ENCODE data around the gene CPA1. TPM values are rescaled to one million over a fixed set of nuclear protein-coding genes. Genes with fewer than 3 reads are reported as not detected.

The CPA1 gene
- total RNA-seq (2014; rRNA removed; shearing (Covaris generic); ENCODE audit: low replicate concordance): not detected in 2 replicates

- Histone ChIP-seq H3K27ac (ENCODE audit: low read length) (no peak within 1 kb of the TSS), H4K20me1 (ENCODE audit: insufficient read depth, low read depth, low read length) (no peaks in the 10 kb centered on the region), H3K4me3 (ENCODE audit: low read length) (no peak within 1 kb of the TSS), H3K9me3 (ENCODE audit: low read length) (no peaks in the 10 kb centered on the region), H3K4me2 (ENCODE audit: low read depth, low read length, poor library complexity, severe bottlenecking) (no peak within 1 kb of the TSS), H3K9me2 (replicated peaks; ENCODE audit: insufficient read depth, low read length) (no peaks in the 10 kb centered on the region), H3K4me1 (ENCODE audit: low read length) (no peaks in the 10 kb centered on the region), H3K9ac (ENCODE audit: low read length) (no peak within 1 kb of the TSS), H2AFZ (ENCODE audit: low read length) (no peak within 1 kb of the TSS), H3K36me3 (ENCODE audit: insufficient read depth, low read length) (no peaks in the 10 kb centered on the region), H3K27me3 (ENCODE audit: low read length) (no peaks in the 10 kb centered on the region), H3K79me2 (ENCODE audit: low read length) (no peaks in the 10 kb centered on the region)
- DNase-seq: no peak
Observed at GRCh38 chr7:130379921-130380860, at the start of gene CPA1. Gene CPA1 (plus strand): TSS chr7:130380494. CDS start chr7:130380521, 27 bp downstream.

- DNase-seq: no peak
- H3K9me2 ChIP-seq (replicated peaks; ENCODE audit: insufficient read depth, low read length): no peaks in the 10 kb centered on the region
- H3K79me2 ChIP-seq (ENCODE audit: low read length): no peaks in the 10 kb centered on the region
- H2AFZ ChIP-seq (ENCODE audit: low read length): no peak overlapping the region
- no peaks in the 10 kb centered on the region for H3K4me1 ChIP-seq (ENCODE audit: low read length)
- no peak overlapping the region for H3K27ac ChIP-seq (ENCODE audit: low read length)
- no peaks in the 10 kb centered on the region for H4K20me1 ChIP-seq (ENCODE audit: insufficient read depth, low read depth, low read length)
- no peaks in the 10 kb centered on the region for H3K9me3 ChIP-seq (ENCODE audit: low read length)
- no peaks in the 10 kb centered on the region for H3K36me3 ChIP-seq (ENCODE audit: insufficient read depth, low read length)
- no peak overlapping the region for H3K9ac ChIP-seq (ENCODE audit: low read length)
- H3K4me2 ChIP-seq (ENCODE audit: low read depth, low read length, poor library complexity, severe bottlenecking): no peak overlapping the region
- H3K4me3 ChIP-seq (ENCODE audit: low read length): no peak overlapping the region
- H3K27me3 ChIP-seq (ENCODE audit: low read length): no peaks in the 10 kb centered on the region
Observed at GRCh38 chr7:130332259-130333053, 47.8 kb upstream of the CPA1 start.

GRCh38 chr7:130333832-130334231, 46.5 kb upstream of the CPA1 start:
- no peak for DNase-seq
- Histone ChIP-seq H3K9me2 (replicated peaks; ENCODE audit: insufficient read depth, low read length) (no peaks in the 10 kb centered on the region), H3K36me3 (ENCODE audit: insufficient read depth, low read length) (no peaks in the 10 kb centered on the region), H3K4me2 (ENCODE audit: low read depth, low read length, poor library complexity, severe bottlenecking) (no peak overlapping the region), H3K4me1 (ENCODE audit: low read length) (no peaks in the 10 kb centered on the region), H3K9ac (ENCODE audit: low read length) (no peak overlapping the region), H3K9me3 (ENCODE audit: low read length) (no peaks in the 10 kb centered on the region), H3K79me2 (ENCODE audit: low read length) (no peaks in the 10 kb centered on the region), H4K20me1 (ENCODE audit: insufficient read depth, low read depth, low read length) (no peaks in the 10 kb centered on the region), H3K27me3 (ENCODE audit: low read length) (no peaks in the 10 kb centered on the region), H3K27ac (ENCODE audit: low read length) (no peak overlapping the region), H3K4me3 (ENCODE audit: low read length) (no peak overlapping the region), H2AFZ (ENCODE audit: low read length) (no peak overlapping the region)

DNA sequence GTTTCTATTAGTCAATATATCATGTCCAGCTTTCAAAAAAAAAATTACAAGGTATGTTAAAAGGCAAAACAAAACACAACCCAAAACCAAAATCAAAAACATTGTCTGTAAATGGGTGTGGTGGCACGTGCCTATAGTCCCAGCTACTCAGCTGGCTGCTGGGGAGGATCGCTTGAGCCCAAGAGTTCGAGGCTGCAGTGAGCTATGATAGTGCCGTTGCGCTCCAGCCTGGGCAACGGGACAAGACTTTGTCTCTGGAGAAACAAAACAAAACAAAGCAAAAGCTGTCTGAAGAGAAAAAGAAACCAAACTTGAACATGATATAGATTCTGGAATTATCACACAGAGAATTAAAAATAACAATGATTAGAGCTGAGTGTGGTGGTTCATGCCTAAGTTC, 46.0 kb upstream of the CPA1 start:
- H3K9ac ChIP-seq (ENCODE audit: low read length): no peak overlapping the region
- H3K4me1 ChIP-seq (ENCODE audit: low read length): no peaks in the 10 kb centered on the region
- no peaks in the 10 kb centered on the region for H3K9me3 ChIP-seq (ENCODE audit: low read length)
- no peaks in the 10 kb centered on the region for H4K20me1 ChIP-seq (ENCODE audit: insufficient read depth, low read depth, low read length)
- H3K27me3 ChIP-seq (ENCODE audit: low read length): no peaks in the 10 kb centered on the region
- H3K27ac ChIP-seq (ENCODE audit: low read length): no peak overlapping the region
- no peak overlapping the region for H2AFZ ChIP-seq (ENCODE audit: low read length)
- H3K36me3 ChIP-seq (ENCODE audit: insufficient read depth, low read length): no peaks in the 10 kb centered on the region
- no peak for DNase-seq
- H3K79me2 ChIP-seq (ENCODE audit: low read length): no peaks in the 10 kb centered on the region
- H3K4me2 ChIP-seq (ENCODE audit: low read depth, low read length, poor library complexity, severe bottlenecking): no peak overlapping the region
- H3K9me2 ChIP-seq (replicated peaks; ENCODE audit: insufficient read depth, low read length): no peaks in the 10 kb centered on the region
- no peak overlapping the region for H3K4me3 ChIP-seq (ENCODE audit: low read length)

DNA sequence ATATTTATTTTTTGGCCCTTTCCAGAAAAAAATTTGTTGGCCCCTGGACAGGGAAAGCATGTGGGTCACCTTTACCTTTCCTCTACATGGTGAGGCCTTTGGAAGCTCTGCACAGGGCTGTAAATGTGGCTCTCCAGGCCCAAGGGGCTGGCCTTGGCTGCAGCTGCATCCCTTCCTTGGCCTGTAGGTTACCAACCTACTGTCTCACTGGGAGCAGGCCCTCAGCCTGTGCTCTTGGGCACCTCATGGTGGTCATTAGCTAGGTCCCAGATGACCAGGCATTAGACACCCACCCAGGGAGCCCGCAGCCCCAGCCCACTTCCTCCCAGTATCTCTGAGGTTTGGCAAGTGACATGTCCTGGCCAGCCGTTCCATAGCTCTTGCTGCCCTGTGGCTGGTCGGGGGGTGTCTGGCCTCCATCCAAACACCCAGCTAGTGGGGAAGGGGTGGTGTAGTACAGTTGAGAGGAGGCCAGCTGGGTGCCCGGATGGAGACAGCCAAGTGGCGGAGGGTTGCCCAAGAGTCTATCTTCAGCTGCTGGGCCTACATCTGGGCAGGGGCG, 42.8 kb upstream of the CPA1 start:
- Histone ChIP-seq H3K4me3 (ENCODE audit: low read length) (no peak overlapping the region), H3K36me3 (ENCODE audit: insufficient read depth, low read length) (no peaks in the 10 kb centered on the region), H3K27me3 (ENCODE audit: low read length) (no peaks in the 10 kb centered on the region), H3K4me1 (ENCODE audit: low read length) (no peaks in the 10 kb centered on the region), H3K9me2 (replicated peaks; ENCODE audit: insufficient read depth, low read length) (no peaks in the 10 kb centered on the region), H3K4me2 (ENCODE audit: low read depth, low read length, poor library complexity, severe bottlenecking) (no peak overlapping the region), H3K9me3 (ENCODE audit: low read length) (no peaks in the 10 kb centered on the region), H4K20me1 (ENCODE audit: insufficient read depth, low read depth, low read length) (no peaks in the 10 kb centered on the region), H2AFZ (ENCODE audit: low read length) (no peak overlapping the region), H3K79me2 (ENCODE audit: low read length) (no peaks in the 10 kb centered on the region), H3K27ac (ENCODE audit: low read length) (no peak overlapping the region), H3K9ac (ENCODE audit: low read length) (no peak overlapping the region)
- DNase-seq: no peak

DNA sequence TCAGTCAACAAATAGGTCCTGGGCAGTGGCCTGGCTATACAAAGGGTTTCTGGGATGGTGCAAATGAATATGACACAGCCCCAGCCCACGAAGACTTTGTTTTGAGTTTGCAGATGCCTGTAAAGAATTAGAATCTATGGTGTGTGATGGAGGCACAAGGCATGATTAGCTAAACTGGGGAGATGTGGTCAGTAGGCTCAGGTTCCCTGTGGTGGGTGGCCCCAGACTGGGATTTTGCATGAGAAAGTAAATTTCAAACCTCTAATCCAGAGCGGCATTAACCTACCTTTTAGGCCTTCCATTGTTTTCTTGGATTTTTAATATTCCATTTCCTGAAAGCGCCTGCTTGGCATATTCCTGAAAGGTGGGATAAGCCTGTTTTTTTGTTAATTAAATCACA, 42.1 kb upstream of the CPA1 start:
- no peaks in the 10 kb centered on the region for H3K36me3 ChIP-seq (ENCODE audit: insufficient read depth, low read length)

GRCh38 chr7:130341882-130342281, 38.4 kb upstream of the CPA1 start:
- no peak overlapping the region for H3K4me3 ChIP-seq (ENCODE audit: low read length)
- H3K9ac ChIP-seq (ENCODE audit: low read length): no peak overlapping the region
- H3K27me3 ChIP-seq (ENCODE audit: low read length): no peaks in the 10 kb centered on the region
- no peaks in the 10 kb centered on the region for H3K4me1 ChIP-seq (ENCODE audit: low read length)
- H3K79me2 ChIP-seq (ENCODE audit: low read length): no peaks in the 10 kb centered on the region
- H4K20me1 ChIP-seq (ENCODE audit: insufficient read depth, low read depth, low read length): no peaks in the 10 kb centered on the region
- H3K9me2 ChIP-seq (replicated peaks; ENCODE audit: insufficient read depth, low read length): no peaks in the 10 kb centered on the region
- no peak overlapping the region for H3K4me2 ChIP-seq (ENCODE audit: low read depth, low read length, poor library complexity, severe bottlenecking)
- no peak overlapping the region for H2AFZ ChIP-seq (ENCODE audit: low read length)
- no peak for DNase-seq
- no peaks in the 10 kb centered on the region for H3K9me3 ChIP-seq (ENCODE audit: low read length)
- no peaks in the 10 kb centered on the region for H3K36me3 ChIP-seq (ENCODE audit: insufficient read depth, low read length)
- no peak overlapping the region for H3K27ac ChIP-seq (ENCODE audit: low read length)

More for the DNA sequence above, 42.1 kb upstream of the CPA1 start:
- DNase-seq: no peak
- Histone ChIP-seq H3K79me2 (ENCODE audit: low read length) (no peaks in the 10 kb centered on the region), H3K27ac (ENCODE audit: low read length) (no peak overlapping the region), H3K27me3 (ENCODE audit: low read length) (no peaks in the 10 kb centered on the region), H3K4me2 (ENCODE audit: low read depth, low read length, poor library complexity, severe bottlenecking) (no peak overlapping the region), H3K9me3 (ENCODE audit: low read length) (no peaks in the 10 kb centered on the region), H3K9me2 (replicated peaks; ENCODE audit: insufficient read depth, low read length) (no peaks in the 10 kb centered on the region), H3K4me1 (ENCODE audit: low read length) (no peaks in the 10 kb centered on the region), H4K20me1 (ENCODE audit: insufficient read depth, low read depth, low read length) (no peaks in the 10 kb centered on the region), H2AFZ (ENCODE audit: low read length) (no peak overlapping the region), H3K4me3 (ENCODE audit: low read length) (no peak overlapping the region), H3K9ac (ENCODE audit: low read length) (no peak overlapping the region)
